Measurements from ENCODE around the gene AKIRIN1.

- TF ChIP-seq, protein P1, sequence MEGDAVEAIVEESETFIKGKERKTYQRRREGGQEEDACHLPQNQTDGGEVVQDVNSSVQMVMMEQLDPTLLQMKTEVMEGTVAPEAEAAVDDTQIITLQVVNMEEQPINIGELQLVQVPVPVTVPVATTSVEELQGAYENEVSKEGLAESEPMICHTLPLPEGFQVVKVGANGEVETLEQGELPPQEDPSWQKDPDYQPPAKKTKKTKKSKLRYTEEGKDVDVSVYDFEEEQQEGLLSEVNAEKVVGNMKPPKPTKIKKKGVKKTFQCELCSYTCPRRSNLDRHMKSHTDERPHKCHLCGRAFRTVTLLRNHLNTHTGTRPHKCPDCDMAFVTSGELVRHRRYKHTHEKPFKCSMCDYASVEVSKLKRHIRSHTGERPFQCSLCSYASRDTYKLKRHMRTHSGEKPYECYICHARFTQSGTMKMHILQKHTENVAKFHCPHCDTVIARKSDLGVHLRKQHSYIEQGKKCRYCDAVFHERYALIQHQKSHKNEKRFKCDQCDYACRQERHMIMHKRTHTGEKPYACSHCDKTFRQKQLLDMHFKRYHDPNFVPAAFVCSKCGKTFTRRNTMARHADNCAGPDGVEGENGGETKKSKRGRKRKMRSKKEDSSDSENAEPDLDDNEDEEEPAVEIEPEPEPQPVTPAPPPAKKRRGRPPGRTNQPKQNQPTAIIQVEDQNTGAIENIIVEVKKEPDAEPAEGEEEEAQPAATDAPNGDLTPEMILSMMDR (IDR thresholded peaks at IDR 0.05; ENCODE audit: extremely low read depth in 1 of 2, insufficient read depth in 1 of 2, low read depth in 1 of 2, low read length in 2 of 2), result no peak
- no peak for TF ChIP-seq POLR2AphosphoS5 (IDR thresholded peaks at IDR 0.05; ENCODE audit: insufficient read depth, low read depth, low read length)
- TF ChIP-seq POLR2A (IDR thresholded peaks at IDR 0.05; ENCODE audit: low read depth, low read length), result no peak
- TF ChIP-seq EZH2 (IDR thresholded peaks at IDR 0.05; ENCODE audit: borderline replicate concordance, low read depth, low read length, severe bottlenecking), result no peak
- TF ChIP-seq JUN (IDR thresholded peaks at IDR 0.05; ENCODE audit: borderline replicate concordance, insufficient read depth, insufficient read length, low read depth), result no peak
- no peak for TF ChIP-seq MYC (IDR thresholded peaks at IDR 0.05; ENCODE audit: low read depth, low read length)
These were observed 45.6 kb downstream of the AKIRIN1 start for GRCh38 chr1:39036678-39037077.
